GM19238 (cell line): ENCODE data around the gene EHD1.

Experiments used
- DNase-seq: peaks from one replicate; pipeline ENCODE4 v3.0.0; 2011; ENCODE audit warnings: low spot score; ENCODE audit not compliant: insufficient read length

The EHD1 gene

DNA sequence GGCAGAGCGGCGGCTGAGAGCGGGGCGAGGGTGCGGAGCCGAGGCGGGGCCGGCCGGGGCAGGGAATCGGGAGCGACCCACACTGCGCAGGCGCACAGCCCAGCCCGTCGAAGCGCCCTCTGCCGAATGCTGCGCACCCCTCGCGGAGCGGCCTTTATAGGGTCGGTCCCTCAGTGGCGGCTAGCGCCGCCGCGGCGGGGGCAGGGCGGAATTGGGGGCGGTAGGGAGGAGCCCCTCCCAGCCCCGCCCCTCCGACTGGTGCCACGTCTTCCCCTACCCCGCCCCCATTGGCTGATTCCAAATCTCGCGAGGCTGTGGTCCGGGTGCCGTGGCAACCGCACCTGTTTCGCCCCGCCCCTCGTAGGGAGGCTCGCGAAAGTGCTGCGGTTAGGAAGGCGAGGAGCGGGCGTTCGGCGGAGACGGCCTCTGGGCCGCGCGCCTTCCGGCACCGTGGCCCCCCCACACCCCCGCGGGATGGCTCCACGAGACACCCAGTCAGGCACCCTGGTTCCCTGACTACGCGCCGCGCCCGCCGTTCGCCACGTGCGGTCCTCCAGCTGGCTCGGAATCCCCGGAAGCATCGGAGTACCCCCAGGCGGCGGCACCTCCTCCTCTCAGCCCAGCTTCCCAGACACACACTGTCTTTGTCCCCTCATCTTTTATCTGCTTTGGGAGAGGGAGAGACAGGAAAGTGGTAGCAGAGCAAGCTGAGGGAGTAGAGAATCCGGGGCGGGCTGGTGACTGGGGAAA lies at the start of gene EHD1:
Gene EHD1 (minus strand): TSS at position 128 of the 750 bp plus-strand sequence. CDS start 157 bp downstream, outside the sequence.
- DNase-seq, result peak; percentile 95

DNA sequence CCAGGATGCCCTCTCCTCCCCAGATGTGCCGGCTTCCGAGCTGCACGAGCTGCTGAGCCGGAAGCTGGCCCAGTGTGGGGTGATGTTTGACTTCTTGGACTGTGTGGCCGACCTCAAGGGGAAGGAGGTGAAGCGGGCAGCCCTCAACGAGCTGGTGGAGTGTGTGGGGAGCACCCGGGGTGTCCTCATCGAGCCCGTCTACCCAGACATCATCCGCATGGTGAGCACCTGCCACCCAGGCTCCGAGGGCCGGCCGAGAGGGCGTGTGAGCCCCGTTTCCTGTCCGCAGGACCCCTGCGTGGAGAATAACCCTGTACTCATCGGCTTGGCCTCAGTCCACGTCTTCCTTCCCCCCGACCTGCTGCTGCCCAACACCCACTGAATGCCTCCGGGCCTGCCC lies 48.3 kb upstream of the EHD1 start:
- no peak for DNase-seq

DNA sequence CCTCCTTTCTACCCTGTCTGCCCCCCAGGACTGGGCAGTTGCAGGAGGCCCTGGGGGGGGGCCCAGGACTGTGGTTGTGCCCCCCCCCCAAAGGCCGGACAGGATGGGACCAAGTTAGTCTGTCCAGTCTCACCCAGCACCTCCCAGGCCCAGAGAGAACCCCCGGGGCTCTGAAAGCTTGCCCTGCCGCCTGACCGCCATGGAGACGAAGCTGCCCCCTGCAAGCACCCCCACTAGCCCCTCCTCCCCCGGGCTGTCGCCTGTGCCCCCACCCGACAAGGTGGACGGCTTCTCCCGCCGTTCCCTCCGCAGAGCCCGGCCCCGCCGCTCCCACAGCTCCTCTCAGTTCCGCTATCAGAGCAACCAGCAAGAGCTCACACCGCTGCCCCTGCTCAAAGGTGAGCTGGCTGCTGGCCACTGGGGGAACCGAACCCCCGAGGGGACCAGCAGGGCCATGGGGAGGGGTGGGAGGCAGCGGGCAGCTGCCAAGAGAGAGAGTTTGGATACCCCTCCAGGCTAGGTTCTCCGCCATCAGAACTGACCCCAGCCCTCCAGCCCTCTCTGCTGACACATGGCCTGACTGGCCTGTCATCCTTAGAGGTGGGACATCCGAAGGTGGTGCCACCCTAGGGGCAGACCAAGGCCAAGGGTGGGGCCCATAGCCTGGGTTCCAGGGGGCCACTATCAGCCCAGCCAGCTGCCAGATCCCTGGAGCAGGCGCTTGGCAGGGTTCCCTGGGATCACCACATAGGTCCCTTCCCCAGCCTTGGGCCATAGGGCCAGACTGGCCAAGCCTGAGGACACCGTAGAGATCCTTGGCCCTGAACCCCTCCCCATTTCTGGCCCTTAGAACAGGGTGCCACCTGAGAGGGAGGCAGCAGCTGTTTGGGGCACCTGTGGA lies 47.4 kb upstream of the EHD1 start:
- no peak for DNase-seq

DNA sequence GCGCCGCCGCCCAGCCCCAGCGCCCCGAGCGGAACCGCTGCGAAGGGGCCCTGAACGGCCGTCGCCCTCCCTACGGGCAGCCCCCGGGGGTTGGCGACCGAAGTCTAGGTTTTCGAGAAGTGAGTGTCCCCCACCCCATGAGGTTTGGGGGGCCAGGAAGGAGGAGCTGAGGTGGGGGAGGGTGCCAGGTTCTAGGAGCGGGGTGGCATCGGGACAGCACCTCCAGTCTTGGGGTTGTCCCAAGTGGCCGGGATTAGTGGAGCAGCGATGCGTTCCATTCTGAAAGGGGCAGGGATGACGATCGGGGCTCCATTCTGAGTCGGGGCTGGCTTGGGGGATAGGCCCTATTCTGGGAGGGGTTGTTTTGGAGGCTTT lies 46.5 kb upstream of the EHD1 start:
- no peak for DNase-seq

DNA sequence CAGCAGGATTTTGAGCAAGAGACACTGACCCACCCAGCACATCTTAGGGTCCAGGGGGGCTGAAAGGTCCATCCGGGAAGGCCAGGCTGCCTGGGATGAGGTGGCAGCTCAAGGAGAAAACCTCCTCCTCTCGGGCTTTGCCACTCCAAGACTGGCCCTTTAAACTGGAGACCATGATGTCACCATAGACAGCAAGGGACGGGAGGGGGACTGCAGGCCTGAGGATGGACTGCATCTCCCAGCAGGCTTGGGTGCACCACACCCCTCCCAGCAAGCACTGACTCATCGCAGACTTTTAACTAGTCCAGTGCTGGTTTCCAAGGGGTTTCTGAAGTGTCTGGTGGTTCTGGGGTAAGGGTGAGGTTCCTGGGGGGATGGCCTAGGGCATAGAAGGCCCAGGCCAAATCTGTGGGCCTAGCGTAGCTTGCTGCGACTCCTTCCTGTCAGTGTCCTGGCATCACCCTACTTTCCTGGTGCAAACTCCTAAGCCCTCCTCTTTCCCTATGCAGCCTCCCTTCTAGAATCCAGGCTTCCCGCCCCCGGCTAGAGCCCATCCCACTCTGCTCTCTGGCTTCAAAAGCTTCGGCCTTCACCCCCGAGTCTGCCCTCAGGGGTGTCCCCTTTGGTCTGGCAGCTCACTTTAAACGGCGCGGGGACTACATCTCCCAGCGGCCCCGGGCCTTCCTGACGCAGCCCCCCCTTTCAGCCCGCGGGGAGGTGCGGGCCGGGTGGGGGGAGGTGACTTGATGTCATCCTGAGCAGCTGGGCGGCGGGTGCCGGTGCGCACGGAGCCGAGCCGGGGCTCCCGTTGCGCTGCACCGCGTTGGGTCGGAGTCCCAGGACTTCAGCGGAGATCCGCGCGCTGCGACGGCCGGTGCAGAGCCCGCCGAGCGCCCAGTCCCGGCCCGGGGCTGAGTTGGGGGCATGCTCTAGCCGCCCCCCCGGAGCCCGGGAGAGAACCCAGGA lies 45.8 kb upstream of the EHD1 start, which contains the start of gene PPP2R5B:
Gene PPP2R5B (plus strand): TSS at position 746 of the 966 bp plus-strand sequence. CDS start 1,046 bp downstream, outside the sequence.
- peak; percentile 94 for DNase-seq

DNA sequence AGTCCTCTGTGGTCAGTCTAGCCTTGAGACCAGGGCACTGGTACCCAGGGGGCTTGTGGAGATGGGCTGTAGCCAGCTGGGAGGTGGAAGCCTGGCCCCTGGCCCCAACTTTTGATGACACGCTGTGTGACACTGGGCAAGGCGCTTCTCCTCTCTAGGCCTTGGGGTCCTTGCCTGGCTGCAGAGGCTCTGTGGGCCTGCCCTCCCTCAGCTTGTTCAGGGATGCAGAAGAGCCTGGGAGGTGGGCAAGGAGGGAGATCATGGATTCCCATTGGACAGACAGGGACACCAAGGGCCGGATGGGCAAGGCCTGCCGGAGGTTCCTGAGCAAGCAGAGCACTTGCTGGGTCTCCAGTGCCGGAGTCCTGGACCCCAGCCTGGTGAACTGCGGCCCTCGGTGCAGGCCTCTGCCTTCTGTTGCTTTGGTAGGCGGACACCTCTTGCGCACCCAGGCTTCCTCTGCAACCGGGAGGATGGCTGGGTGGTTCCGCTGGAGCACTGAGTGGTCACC lies 44.8 kb upstream of the EHD1 start:
- no peak for DNase-seq

DNA sequence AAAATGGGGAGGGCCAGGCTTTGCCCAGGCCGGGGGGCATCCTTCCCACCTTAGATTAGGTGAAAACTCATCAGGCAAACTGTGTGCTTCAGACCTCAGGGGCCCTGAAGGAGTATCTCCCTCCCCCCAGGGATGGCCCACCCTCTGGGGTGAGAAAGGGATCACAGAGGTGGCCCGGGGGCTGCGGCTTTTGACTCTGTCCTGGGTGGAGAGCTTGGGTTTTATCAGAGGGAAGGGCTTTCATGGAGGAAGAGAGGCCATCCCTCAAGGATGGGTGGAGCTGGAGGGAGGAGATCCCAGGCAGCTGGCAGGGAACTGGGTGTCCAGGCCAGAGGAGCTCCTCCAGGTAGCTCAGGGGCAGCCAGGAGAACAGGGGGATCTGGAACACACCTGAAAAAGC lies 43.0 kb upstream of the EHD1 start:
- no peak for DNase-seq

DNA sequence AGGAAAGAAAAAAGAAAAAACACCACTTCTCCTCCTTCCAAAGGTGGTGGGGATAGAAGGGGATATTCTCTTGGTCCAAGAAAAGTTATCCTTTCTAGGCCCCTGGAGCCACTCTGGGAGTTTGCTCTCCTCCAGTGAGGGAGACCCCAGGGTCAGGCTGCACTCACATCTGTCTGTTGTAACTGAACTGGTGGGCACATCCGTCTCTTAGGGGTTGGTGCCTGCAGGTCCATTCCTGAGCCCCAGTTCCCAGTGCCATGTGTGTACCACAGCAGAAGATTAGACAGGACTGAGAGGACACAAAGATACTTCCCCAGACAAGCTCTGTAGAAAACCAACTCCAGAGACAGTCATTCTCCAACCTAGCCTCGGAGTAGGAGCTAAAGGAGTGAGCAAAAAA lies 41.7 kb upstream of the EHD1 start:
- no peak for DNase-seq

DNA sequence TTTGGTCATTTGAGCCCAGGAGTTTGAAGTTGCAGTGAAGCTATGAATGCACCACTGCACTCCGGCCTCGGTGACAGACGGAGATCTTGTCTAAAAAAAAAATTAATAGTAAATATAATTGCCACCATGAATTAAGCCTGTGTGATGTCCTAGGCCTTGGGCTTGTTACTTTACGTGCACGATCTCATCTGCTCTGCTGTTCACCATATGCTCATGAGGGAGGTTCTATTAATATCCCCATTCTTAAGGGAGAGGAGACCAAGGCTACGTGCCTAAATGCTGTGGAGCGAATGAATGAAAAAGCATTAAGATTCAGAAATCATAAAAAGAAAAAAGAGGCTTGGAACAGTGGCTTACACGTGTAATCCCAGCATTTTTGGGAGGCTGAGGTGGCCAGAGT lies 41.2 kb upstream of the EHD1 start:
- no peak for DNase-seq

DNA sequence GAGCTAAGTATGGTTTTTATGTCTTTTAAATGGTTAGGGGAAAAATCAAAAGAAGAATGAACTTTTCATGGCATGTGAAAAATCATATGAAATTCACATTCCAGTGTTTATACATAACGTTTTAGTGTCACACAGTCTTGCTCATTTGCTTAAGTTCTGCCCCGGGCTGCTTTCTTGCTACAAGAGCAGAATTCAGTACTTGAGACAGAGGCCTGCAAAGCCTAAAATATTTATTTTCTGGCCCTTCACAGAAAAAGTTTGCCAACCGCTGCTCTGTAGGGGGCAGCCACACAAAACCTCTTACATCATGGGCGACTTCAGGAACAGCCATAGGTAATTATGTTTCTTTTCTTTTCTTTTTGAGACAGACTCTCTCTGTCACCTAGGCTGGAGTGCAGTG lies 39.6 kb upstream of the EHD1 start:
- DNase-seq, result no peak

DNA sequence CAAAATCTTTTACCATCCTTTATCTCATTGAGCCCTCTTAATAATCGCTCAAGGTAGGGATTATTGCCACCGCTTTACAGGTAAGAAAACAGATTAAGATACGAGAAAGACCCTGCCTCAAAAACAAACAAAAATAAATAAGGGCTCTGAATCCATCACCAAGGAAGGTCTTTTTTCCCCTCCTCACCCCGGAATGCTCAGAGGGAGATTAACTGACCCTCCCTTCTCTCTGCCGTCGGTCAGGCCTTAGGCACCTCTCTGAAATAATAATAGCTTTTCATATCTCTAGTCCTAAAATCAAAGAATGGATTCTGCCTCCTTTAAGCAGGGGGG lies 39.2 kb upstream of the EHD1 start:
- DNase-seq, result no peak

DNA sequence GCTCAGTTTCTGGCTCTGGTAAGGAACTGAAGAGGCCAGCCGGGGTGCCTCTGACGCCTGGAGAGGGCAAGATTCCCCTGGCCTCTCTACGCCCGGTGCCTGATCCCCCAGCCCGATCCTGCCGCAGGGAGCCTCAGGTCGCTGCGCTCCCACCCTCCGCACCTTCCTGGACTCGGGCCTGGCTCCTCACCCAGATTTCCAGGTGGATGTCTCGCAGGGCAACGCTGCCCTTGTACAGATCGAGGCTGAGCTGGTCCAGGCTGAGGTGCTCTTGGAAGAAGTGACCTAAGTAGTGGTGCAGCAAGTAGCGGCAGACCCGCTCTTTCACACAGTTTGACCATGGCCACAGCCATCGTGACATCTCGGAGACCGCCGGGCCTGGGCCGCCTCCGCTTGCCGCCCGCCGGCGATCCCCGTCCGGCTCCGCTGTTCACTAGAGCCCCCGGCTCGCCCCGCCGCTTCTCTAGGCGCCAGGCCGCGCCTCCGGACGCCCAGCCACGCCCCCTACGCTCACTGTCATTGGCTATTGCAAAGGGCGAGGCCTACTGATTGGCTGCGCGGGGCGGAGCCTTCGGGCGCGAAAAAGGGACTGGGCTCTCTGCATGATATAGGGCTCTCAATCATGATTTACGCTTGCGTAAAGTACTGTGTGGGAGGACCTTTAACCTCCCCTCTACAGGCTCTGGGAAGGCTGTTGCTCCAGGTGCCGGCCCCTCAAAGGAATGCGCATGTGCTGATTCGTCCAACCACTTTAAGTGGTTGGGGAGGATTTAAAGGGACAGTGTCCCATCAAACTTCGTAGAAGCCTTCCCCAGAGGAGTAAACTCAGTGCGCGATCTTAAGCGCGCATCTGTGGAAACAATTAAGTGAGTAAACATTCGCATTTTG lies 38.6 kb upstream of the EHD1 start, which contains the start of gene ATG2A:
Gene ATG2A (minus strand): TSS at position 435 of the 888 bp plus-strand sequence. CDS start 74 bp downstream, at position 361.
- DNase-seq, result peak; percentile 98

DNA sequence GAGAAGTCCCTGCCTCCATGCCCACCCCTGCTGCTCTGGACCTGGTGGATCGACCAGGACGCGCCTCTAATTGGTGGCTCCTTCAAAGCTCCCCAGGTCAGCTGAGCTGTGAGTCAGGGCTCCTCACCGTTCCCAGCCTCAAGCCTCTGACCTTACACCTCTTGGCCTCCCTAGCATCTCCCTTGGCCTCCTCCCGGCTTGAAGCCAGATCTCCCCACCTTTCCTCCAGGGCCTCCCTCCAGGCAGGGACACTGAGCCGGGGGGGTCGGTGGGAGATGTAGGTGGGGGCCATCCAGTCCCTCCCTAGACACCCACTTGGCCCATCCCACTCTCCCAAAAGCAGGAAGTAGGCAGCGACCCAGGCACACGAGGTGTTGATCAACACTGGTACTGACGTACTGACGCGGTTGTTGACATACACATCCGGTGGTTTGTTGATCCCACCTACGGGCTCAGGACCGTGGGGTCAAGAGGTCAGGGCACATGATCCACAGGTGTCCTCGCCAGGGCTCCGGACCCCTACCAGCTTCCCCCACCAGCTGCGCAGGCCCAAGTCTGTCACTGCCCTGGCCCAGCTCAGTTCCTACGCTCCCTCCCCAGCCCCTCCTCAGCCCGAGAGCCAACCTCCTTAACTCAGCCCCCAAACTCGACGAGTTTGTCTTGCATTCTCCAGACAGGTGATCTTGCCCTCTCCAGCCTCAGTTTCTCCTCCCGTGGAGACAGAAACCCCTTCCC lies 37.8 kb upstream of the EHD1 start:
- DNase-seq, result peak; percentile 52

DNA sequence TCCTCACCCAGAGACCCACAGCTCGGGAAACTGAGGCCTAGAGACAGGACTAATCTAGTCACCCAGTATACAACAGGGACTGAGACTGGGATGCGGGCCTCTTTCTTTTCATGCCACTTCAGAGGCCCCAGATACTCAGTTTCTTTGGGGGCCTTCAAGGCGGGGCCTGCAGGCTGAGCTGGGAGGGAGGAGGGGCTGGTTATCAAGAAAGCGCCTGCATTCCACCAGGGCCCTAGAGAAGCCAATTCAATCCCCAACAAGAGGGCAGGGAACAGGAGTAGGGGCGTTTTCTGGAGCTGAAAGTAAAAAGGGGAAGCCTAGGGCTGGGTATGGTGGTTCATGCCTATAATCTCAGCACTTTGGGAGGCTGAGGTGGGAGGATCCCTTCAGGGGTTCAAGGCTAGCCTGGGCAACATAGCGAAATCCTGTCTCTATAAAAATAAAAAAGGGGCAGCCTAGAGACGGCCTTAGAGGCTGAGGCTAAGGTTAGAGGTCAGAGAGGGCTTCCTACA lies 37.0 kb upstream of the EHD1 start:
- no peak for DNase-seq

DNA sequence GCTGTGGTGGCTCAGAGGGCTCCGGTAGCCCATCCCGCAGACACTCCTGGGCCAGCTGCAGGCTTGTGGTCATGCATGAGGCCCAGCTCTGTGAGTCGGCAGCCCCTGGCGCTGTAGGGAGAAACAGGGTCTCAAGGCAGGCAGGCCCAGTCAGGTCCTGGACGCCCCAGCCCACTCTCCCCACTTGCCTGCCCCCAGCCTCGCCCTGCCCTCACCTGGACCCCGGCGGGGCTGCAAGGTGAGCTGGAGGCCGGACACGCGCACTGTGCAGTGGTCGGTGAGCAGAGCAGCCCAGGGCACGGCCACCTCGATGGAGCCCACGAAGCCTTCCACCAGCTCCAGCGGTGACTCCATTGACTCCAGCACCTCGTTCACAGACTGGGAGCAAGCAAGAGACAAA lies 35.7 kb upstream of the EHD1 start:
- no peak for DNase-seq

DNA sequence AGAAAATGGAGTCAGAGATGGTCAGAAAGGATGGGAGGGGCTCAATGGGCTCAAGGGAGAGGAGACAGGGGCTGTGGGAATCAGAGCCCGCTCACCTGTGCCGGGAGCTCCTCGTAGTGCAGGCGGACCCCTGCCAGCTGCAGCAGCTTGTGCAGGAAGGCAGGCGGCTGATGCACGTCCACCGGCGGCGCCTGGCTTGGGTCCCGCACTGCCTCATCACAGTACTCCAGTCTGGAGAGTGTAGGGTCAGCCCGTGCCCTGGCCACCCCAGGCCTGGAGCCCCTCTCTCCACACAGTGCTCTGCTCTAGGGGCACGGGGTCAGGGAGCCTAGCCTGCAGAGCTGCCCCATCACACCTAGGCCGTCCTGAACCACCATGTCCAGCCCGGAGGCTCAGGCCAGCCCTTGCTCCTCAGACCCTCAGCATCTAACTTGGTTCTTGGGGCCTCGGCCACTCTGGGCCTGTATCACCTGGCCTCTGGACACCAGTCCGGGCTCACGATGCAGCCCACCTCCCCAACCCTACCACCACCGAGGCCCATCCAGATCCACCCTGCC lies 34.8 kb upstream of the EHD1 start:
- no peak for DNase-seq

DNA sequence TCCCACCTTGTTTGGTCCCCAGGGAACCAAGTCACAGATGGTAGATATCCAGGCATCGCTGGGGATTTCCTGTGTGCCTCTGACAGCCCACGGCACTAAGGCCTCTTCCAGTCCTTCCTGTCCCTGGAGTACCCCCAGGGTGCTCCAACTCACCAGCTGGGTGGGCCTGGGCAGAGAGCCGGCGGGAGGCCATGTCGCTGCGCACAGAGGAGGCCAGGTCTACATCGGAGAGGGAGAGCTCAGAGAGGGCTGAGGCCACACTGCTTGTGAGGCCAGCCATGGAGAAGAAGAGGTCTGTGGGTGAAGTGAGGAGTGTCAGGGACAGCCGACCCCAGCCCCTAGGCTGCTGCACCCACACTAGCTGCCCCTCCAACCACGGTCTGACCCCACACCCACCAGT lies 33.3 kb upstream of the EHD1 start:
- DNase-seq, result no peak

DNA sequence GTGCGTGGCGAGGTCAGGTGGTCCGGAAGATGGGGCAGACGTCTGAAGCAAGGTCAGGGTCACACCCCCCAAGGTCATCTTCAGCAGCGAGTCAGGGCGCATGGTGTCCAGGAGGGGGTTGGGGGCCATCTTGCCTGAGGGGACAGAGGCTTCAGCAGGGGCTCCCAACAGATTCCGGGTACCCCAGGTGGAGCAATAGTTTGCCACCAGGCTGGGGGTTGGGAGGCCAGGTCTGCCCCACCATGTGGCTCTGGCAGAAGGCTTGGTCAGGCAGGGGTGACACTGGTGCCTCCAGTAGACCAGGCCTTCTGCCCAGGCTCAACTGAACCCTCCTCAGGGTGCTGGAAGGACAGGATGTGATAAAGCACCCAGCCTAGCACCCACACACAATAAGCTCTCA lies 32.7 kb upstream of the EHD1 start:
- no peak for DNase-seq
